ENCODE results near the gene KIAA1549.

GRCh38 chr7:138949421-138950088 lies 31.6 kb downstream of the KIAA1549 start:
- no peak for TF ChIP-seq CTCF (IDR thresholded peaks at IDR 0.05)
- no peak for TF ChIP-seq EP300 (IDR thresholded peaks at IDR 0.05)

Measured in tibial nerve (tissue), 4 donors.